HG03097 (cell line): ENCODE data around the gene GATA5.

Source experiments
- ATAC-seq: cut with Tn5 transposase; IDR thresholded peaks from one replicate; pipeline ENCODE4 v1.9.1; 2021; ENCODE audit not compliant: unreplicated experiment, low FRiP score

The GATA5 gene

DNA sequence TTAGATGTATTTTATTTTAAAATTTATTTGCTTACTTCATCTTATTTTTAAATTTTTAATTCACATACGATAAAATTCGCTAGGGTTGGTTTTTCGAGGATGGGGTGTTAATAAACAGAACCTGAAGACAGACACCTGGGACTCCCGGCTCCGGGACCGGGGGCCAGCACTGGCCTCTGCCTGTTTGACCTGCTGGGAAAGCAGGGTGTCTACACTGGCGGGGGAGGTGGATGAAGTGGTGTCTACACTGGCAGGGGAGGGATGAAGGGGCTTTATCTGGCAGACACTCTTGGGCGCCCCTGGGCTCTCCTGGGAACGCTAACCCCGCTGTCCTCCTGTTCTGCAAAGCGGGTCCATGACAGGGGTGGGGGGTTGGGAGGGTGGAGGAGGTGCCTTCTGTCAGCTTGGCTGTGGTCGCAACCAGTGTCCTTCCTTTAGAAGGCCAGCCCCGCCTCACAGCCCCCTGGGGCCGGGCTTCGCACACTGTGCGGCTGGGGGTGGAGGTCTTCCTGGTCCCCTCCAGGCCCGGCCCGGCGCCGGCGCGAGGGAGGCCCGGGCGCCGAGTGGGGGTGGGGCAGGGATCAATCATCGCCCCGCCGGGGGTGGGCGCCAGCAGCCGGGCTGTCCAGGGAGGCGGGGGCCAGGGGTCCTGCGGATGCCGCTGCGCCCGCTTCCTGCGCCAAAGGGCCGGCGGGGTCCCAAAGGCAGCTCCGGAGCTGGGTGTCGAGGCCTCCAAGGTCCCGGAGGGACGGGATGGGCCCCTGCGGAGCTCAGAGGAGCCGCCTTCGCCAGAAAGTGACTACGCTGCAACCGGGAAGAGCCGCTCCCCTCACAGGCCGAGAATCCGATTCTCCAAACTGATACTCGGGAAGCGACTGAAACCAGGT lies 1.8 kb downstream of the GATA5 start:
- no peak for ATAC-seq

DNA sequence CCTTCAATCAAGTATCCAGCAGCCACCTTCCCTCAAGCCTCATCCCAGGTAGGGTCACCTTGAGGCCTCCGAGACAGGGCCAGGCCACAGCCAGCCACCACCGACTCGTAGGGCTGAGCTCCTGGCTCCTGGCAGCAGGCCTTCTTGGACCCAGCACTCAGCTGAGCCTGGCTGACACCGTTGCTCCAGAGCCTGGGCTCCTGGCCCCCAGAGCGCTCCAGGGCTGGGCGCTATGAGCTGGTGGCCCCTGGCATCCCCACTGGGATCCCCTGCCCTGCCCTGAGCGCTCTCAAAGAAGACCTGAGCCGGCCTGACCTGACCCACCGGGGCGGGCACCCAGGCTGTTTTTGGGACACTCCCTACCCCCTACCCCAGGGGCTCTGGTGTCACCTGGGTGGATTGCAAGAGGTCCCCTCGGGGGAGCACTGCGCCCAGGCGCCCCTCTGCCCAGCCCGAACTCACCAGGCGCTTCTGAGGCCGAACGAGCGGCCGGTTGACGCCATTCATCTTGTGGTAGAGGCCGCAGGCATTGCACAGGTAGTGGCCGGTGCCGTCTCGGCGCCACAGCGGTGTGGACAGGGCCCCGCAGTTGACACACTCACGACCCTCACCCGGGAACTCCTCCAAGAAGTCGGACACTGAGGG lies 2.7 kb downstream of the GATA5 start:
- no peak for ATAC-seq

DNA sequence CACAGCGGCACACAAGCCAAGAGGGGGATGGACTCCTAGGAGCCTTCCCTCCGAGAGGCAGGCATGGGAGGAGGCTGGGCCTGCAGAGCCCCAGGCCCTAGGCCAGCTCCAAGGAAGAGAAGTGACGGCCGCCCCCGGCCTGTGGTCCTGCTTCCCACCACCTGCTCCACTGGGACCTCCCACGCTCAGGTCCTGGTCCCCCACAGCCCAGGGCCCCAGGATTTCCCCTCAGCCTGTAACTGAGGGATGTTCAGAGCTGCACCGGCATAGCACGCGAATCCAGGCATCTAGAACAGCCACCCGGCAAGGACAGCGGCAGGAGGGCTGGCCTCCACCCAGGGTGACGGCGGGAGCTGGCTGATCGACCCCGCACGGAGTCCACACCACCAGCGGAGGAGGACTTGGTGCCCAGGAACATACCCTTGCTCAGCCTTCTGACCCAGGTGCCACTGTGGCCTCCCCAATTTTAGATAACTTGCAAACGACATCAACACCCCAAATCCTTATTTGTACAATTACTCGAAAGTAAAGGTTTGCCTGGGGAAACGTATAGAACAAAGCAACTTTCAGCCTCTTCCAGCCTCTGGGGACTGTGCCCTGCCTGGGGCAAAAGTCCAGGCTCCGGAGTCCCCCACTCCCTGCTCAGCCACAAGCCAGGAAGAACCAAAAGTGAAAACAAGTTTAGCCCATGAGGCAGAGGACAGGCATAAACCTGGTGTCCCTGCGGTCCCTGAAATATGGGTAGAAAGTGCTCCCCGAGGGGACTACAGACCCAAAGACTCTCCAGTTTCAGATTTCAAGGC lies 3.5 kb downstream of the GATA5 start:
- no peak for ATAC-seq

DNA sequence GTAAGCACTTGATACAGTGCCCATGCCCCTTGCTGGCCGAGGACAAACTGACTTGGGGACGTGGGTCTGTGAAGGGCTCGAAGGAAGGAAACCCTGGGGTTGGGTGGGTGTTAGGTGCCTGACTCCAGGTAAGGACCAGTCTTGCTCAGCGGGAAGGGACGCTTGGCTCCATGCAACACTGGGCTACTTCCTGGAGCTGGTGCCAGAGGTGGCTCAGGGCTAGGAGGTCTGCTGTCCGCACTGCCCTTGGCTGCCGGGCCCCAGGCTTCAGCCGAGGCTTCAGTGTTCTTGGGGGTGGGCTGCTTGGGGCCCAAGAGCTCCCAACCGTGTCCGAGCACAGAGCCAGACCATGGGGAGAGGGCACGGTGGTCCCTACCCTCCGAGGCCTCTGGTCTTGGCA lies 5.3 kb downstream of the GATA5 start:
- no peak for ATAC-seq

DNA sequence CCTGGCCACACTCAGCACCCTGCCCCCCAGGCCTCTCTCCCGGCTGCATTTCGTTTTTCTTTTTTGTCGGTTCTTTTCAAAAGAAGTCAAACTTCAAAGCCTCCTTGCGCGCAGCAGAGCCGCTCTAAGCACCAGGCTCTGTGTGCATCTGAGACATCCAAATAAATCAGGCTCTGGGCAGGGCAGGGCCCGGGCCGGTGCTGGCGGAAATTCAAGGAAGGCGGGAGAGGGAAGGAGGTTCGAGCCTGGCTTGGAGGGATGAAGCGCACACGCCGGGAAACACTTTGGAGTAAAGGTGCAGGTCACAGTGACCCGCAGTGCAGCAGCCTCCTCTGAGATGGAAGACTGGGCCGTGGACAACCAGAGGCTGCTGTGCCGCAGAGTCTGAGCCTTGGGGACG lies 5.8 kb downstream of the GATA5 start:
- ATAC-seq, result no peak

DNA sequence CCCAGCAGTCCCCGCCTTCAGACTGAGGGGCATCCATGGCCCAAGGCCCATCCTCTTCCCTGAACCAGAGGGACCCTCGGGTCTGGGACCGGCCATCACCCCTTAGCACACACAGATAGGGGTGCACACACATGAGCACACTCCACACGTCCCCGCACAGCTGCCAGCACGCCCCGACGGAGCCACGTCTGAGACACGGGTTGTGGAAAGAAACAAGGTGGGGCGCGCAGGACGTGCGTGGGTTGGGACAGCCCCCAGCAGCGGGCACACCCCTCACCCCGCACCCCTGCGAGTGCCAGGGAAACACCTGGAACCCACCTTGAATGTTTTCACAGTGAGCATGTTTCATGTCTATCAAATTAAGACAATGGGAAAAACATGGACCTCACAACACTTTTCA lies 6.4 kb downstream of the GATA5 start:
- no peak for ATAC-seq

DNA sequence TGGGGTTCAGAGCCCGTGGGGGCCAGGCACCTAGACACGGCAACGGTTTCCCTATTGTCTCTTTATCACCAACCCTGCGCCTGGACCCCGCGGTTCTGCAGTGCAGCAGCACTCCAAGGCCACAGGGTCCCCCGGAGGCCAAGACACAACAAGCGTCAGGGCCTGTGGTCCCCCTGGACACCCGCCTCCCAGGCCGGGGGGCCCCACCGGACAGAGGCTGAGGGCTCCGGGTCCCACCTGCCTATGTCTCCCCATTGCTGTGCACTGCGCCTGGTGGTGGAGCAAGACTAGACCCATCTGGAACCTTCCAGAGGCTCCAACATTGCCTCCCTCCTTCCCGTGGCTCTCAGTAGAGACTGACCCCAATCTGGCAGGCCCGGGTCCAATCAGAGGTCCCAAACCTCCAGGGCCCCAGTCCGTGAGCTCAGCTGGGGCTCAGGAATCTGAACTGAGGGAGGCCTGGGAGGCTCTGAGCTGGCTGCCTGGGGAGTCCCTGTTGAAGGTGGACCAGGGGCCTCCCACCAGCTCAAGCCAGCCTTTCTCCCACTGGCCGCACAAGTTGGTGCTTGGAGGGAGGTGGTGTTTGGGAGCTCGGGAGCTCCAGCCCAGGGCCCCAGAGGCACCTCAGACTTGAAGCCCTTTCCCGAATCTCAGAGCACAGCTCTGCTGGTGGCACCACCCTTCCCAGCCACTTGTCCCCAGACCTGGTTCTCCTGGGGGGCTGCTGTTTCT lies 8.8 kb downstream of the GATA5 start:
- ATAC-seq, result no peak

DNA sequence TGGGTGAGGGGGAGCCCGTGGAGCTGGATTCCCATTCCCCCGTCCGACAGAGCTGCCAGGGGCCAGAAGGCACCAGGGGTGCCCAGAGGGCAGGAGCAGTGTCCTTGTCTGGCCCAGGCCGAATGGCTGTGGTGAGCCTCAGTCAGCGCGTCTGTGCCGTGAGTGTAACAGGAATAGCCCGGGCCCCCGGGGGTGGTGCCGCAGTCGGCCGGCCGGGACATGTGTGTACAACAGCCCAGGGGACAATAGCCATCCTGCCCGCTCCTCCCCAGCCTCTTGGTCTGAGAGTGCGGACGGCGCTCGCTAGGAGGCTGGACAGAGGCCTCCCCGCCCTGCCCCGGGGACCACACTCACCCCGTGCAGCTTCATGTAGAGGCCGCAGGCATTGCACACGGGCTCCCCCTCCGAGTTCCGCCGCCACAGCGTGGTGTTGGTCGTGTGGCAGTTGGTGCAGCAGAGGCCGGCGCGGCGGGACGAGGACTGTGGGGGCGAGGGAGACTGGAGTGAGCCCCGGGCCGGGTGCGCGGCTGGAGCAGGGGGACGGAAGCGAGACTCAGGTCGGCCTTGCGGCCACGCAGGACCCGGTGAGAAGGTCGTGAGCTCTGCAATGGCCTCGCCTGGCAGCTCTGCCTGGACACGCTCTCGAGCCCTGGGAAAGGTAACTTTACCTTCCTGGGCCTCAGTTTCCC lies 9.6 kb downstream of the GATA5 start:
- ATAC-seq, result no peak

DNA sequence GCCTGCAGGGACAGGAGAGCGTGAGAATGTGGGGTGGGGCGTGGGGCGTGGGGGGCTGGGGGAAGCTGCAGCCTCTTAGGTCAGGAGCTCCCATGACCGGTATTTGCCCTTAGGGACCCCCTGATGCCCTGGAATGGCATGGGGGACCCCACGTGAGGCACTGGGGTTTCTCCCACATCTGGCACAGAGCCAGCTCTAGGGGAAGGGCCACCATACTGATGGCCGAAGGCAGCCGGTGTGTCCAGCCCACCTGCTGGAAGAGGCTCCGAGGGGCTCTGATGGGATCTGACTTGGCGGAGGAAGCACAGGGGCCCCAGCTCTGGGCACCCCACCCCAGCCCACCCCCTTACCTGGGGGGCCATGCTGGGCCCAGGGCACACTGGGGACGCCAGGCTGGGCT lies 10.8 kb downstream of the GATA5 start:
- ATAC-seq, result no peak

DNA sequence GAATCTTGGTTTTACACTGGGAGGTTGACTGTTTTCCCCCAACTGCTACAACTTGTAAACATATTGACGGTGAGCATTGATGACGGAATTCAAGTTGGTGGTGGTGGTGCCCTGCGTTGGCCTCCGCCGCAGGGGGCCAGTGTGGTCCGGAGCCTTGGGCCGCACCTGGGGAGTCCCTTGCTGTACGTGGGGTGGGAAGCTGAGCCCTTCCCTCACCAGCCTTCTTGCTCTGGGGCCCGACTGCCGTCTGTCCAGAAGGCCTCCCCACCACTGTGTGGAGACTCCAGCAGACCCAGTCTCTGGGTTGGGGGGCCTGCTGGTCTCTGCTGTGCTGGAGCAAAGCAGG lies 11.4 kb downstream of the GATA5 start:
- no peak for ATAC-seq

DNA sequence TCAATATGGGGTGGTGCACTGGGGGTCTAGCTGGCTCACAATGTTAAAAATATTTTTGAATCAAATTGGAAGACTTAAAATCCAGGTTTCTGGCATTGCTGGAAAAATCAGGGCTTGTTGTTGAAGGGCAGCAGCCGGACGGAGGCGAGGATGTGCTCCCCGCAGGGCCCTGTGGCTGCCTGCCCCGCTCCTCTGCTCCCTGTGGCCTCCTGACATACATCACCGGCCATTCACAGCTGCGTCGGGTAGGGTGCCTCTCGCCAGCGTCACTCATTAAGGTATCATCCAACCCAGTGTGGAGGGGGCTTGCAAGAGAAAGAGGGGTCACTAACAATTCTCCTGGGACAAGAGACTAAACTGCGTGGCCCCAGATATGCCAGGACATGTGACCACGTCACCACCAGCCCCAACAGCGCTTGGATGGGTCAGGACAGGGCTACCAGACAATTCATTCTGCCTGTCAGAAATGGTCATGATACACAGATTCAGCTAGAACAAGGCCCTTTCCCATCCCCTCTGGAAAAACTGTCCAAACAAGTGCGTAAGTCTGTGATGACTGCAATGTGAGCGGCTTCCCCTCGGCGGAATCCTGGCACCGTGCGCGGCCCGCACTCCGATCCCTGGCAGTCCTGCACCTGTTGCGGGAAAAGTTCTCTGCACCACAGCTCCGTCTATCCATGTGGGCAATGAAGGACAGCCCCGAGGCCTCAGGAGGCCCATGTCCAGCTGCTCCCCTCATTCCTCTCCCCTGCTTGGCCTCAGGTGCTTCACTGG lies 12.0 kb downstream of the GATA5 start:
- no peak for ATAC-seq

DNA sequence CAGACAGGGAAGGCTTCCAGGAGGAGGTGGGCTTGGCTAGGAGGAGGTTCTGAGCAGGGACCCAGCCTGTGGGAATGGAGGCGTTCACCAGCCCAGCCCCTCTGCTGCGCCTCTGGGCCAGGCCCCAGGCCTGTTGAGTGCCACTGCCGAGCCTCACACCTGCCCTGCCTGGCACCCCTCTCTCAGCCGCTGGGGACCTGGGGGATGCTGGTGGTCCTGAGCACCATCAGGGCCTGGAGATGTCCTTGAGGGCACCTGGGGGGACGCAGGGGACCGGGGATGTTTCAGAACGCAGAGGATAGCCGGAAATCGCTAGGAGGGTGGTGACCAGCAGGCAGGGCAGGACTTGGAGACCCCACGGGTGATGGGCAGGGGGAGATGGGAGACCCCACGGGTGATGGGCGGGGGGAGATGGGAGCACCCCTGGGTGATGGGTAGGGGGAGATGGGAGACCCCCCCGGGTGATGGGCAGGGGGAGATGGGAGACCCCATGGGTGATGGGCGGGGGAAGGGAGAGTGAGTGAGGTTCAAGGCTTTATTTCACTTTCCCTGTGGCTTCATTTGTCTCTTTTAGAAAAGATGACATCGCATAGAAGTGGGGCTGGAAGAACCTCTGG lies 12.7 kb downstream of the GATA5 start:
- ATAC-seq, result no peak

DNA sequence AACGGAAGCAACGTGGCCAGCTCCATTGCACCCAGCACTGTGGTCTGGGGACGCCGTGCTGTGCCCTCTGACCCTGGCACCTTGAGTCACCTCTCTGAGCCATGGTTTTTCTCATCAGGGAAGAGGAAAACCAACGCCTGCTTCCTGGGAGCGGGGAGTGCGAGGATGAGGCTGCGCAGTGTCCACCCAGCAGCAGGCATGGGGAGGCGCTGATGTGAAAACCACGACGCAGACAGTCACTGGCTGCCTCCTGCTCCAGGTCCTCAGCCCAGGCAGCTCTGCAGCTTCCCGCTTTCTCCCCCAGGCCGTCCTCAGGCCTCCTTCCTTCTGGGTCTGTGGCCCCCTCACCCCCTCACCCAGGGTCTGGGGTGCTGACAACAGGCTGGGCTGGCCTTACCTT lies 14.0 kb downstream of the GATA5 start:
- no peak for ATAC-seq

DNA sequence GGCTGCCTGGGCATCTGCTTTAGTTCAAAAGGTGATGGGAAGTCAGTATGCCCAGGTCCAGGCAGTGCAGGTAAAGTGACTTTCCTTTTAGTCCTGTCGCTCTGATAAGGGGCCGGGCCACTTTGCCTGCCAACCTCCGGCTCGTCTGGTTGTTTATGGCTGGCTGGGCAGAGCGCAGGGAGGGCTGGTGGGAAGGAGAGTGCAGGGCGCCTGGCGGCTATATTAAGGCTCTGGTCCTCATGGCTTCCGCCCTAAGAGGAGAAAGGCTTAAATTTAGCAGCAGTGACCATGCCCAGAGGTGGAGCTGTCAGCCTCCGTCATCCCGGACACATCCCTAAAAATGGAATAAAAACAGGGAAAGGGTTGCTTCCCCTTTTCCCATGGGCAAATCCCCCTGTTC lies 14.6 kb downstream of the GATA5 start:
- no peak for ATAC-seq

DNA sequence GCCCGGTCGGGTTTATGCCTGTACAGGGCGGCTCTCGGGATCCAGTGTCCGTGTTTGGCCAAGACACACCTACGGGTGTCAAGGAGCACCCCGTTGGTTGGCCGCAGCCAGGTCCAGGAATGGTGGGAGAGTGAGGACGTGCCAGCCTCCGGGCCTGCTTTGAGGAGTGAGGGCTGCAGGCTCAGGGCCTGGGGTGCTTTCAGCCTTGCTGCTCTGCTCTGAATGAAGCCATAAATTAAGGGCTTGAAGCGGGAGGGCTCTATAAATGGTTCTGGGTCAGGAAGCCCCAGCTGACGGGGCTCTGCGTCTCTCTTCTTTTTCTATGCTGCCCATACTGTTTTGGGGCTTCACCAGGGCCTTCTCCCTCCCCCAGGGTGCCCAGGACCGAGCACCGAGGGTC lies 15.1 kb downstream of the GATA5 start:
- no peak for ATAC-seq

DNA sequence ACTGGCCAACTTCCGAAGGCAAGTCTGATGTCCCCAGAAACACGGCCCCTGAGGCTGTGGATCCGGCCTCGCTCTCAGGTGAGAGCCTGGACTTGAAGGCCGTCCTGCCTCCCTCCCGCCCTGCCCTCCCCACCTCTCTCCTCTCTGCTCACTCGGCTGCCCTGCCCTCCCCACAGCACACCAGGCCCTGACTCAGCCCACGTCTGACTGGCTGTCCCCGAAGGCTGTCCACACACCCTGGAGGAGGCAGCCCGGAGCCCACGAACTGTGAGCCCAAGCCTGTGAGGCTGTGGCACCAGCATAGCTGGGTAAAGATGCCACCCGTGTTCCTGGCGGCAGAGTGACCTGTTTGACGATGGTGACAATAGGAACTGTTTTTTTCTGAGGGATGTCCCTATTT lies 16.3 kb downstream of the GATA5 start:
- no peak for ATAC-seq

DNA sequence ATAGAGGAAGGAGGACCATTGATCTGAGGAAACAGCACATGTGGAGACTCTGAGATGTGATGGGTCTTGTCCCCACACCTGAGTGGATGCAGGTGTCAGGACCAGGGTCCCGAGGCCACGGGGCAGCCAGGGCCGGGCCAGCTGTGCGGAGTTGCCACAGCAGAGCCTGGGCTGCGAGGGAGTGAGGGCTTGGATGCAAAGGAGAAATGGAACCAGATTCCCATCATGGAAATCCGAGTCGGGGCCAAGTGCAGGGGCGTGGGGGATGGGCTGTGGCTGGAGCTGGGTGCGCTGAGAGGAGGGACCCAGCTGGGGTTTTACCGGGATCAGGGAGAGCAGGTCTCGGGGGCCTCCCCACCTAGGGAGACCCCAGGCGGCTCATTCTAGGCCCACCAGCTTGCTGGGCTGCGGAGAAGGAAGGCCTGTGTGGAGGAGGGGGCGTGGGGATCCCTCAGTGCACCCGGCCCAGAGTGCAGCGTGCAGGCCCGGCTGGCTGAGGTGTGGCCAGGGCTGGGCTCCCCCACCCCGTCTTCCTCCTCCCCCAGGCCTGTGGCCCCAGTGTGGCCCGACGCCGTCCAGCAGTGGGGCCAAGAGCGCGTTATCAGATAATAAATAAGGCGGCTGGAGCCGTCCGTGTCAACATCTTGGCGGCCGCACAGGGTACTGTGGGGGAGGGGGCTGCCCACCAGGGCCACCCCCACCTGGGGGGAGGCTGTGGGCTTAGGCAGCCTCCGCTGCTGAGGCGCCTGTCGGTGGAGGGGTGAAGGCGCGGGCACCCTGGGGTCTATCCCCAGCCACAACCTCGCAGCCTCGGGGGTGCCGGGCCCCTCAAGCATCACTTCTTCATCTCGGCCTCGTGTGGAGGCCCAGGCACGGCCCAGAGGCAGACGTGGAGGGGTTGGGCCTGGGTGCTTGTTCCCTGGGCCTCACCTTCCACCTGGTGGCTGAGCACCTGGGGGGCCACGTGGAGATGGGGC lies 17.2 kb downstream of the GATA5 start:
- ATAC-seq, result no peak

DNA sequence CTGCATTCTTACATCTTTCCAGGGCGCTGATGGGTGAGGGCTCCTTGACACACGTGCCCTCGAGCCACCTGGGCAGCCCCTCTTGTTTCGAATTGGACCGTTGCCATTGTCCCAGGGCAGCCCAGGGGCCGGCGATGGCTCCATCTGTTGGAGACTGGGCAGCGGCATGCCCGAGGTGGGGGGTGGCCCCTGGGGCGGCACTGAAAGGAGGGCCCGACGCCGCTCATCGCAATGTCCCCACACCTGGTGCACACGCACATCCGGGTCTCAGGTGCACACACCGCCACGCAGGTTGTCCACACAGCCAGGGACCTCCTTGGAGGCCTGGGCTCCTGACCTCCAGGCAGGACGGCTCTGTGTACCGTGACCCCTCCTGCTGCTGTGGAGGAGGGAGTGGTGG lies 18.0 kb downstream of the GATA5 start:
- ATAC-seq, result no peak
